ENCODE measurements around the gene PRRC1.

The PRRC1 gene

GRCh38 chr5:127582773-127583370 is 65.4 kb downstream of the PRRC1 start:
- Histone ChIP-seq H3K27ac (ENCODE audit: low read depth, low read length) (no peak overlapping the region), H3K4me1 (ENCODE audit: insufficient read depth, low read length) (peaks cover 13% of the 10 kb centered on the region), H3K36me3 (ENCODE audit: insufficient read depth, low read length) (no peaks in the 10 kb centered on the region), H3K4me3 (ENCODE audit: low read length) (no peak overlapping the region), H3K27me3 (ENCODE audit: insufficient read depth, low read length) (no peaks in the 10 kb centered on the region), H3K9ac (ENCODE audit: low read depth, low read length) (no peak overlapping the region), H3K9me3 (ENCODE audit: insufficient read depth, low read depth, low read length) (no peaks in the 10 kb centered on the region)
- WGBS = 97% methylated on average over 2 of the region's 3 CpGs

- H3K4me3 ChIP-seq (ENCODE audit: low read length) = no peak overlapping the region
- no peaks in the 10 kb centered on the region for H3K27me3 ChIP-seq (ENCODE audit: insufficient read depth, low read length)
- H3K4me1 ChIP-seq (ENCODE audit: insufficient read depth, low read length) = peaks cover 13% of the 10 kb centered on the region
- no peak overlapping the region for H3K27ac ChIP-seq (ENCODE audit: low read depth, low read length)
- H3K9ac ChIP-seq (ENCODE audit: low read depth, low read length) = no peak overlapping the region
- H3K9me3 ChIP-seq (ENCODE audit: insufficient read depth, low read depth, low read length) = no peaks in the 10 kb centered on the region
- H3K36me3 ChIP-seq (ENCODE audit: insufficient read depth, low read length) = no peaks in the 10 kb centered on the region
- 95% methylated on average over 1 of the region's 1 CpG for WGBS
Observed at GRCh38 chr5:127583866-127584265, 66.4 kb downstream of the PRRC1 start.

DNA sequence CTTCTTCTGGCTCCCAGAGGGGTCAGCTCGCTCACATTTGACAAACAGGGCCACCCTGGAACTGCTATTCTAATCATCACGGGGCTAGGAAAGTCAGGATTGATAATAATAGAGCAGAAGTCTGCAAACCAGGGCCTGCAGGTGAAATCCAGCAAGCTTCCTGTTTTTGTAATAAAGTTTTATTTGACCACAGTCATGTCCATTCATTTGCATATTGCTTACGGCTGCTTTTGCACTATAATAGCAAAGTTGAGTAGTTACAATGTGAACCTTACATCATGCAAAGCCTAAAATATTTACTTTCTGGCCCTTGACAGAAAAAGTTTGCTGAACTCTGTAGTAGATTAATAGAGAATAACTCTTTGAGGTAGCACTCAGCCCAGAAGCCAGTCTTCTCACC is 68.2 kb downstream of the PRRC1 start:
- no peaks in the 10 kb centered on the region for H3K27me3 ChIP-seq (ENCODE audit: insufficient read depth, low read length)
- H3K27ac ChIP-seq (ENCODE audit: low read depth, low read length) = no peak overlapping the region
- peaks cover 23% of the 10 kb centered on the region for H3K4me1 ChIP-seq (ENCODE audit: insufficient read depth, low read length)
- no peaks in the 10 kb centered on the region for H3K9me3 ChIP-seq (ENCODE audit: insufficient read depth, low read depth, low read length)
- H3K9ac ChIP-seq (ENCODE audit: low read depth, low read length) = no peak overlapping the region
- no peaks in the 10 kb centered on the region for H3K36me3 ChIP-seq (ENCODE audit: insufficient read depth, low read length)
- H3K4me3 ChIP-seq (ENCODE audit: low read length) = no peak overlapping the region
- WGBS = 48% methylated on average over 3 of the region's 3 CpGs

GRCh38 chr5:127586066-127586770 is 68.8 kb downstream of the PRRC1 start:
- H3K27ac ChIP-seq (ENCODE audit: low read depth, low read length) = no peak overlapping the region
- no peak overlapping the region for H3K4me3 ChIP-seq (ENCODE audit: low read length)
- H3K9me3 ChIP-seq (ENCODE audit: insufficient read depth, low read depth, low read length) = no peaks in the 10 kb centered on the region
- H3K36me3 ChIP-seq (ENCODE audit: insufficient read depth, low read length) = no peaks in the 10 kb centered on the region
- no peaks in the 10 kb centered on the region for H3K27me3 ChIP-seq (ENCODE audit: insufficient read depth, low read length)
- H3K4me1 ChIP-seq (ENCODE audit: insufficient read depth, low read length) = peaks cover 23% of the 10 kb centered on the region
- 71% methylated on average over 3 of the region's 5 CpGs for WGBS
- no peak overlapping the region for H3K9ac ChIP-seq (ENCODE audit: low read depth, low read length)

DNA sequence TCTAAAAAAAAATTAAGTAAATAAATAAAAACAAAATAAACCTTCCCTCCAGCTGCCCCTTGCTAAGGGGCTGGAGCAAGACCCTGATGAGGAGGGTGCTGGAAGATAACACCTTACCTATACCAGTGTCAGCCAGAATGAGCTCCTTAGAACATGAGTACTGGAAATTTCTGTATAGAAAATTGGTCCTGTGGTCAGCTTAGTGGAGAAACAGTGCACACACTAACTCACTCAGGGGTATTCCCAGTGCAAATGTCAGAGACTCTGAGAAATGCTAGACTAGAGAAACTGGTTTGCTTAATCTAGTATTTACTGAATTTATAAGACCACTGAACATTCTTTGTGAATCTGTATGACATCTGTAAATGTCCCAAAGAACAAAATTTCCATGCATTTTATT is 69.4 kb downstream of the PRRC1 start:
- H3K27ac ChIP-seq (ENCODE audit: low read depth, low read length) = no peak overlapping the region
- H3K9me3 ChIP-seq (ENCODE audit: insufficient read depth, low read depth, low read length) = no peaks in the 10 kb centered on the region
- peaks cover 23% of the 10 kb centered on the region for H3K4me1 ChIP-seq (ENCODE audit: insufficient read depth, low read length)
- H3K4me3 ChIP-seq (ENCODE audit: low read length) = no peak overlapping the region
- no peak overlapping the region for H3K9ac ChIP-seq (ENCODE audit: low read depth, low read length)
- H3K36me3 ChIP-seq (ENCODE audit: insufficient read depth, low read length) = no peaks in the 10 kb centered on the region
- no peaks in the 10 kb centered on the region for H3K27me3 ChIP-seq (ENCODE audit: insufficient read depth, low read length)

DNA sequence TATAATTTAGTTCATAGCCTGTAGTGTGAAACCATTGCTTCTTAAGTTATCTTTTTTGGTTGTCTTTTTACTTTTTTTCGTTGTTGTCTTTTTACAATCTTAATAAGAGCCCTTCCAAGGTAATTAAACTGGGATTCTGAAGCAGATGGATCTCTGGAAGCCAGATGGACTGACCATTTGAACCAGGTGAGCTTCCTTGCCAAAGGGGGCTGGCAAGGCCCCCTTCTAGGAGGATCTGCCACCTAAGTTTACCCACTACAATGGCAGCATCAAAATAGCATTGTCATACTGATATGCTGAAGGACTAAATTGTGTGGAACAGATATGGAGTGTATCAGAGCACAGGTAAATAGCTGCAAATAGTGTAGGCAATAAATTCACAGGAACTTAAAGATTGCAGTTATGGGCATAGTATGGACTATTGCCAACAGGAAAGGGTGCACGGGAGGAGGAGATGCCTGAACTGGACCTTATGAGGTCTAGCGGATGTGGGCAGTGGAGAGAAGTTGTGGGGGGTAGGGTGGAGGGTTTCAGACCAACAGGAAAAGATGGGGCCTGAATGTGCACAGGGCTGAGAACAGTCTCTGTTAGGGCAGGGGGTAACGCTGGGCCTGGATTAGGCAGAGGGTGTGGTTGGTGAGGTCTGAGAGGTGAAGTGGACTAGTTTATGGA is 69.9 kb downstream of the PRRC1 start:
- Histone ChIP-seq H3K36me3 (ENCODE audit: insufficient read depth, low read length) (no peaks in the 10 kb centered on the region), H3K27ac (ENCODE audit: low read depth, low read length) (no peak overlapping the region), H3K4me3 (ENCODE audit: low read length) (no peak overlapping the region), H3K9ac (ENCODE audit: low read depth, low read length) (no peak overlapping the region), H3K4me1 (ENCODE audit: insufficient read depth, low read length) (peaks cover 23% of the 10 kb centered on the region), H3K9me3 (ENCODE audit: insufficient read depth, low read depth, low read length) (no peaks in the 10 kb centered on the region), H3K27me3 (ENCODE audit: insufficient read depth, low read length) (no peaks in the 10 kb centered on the region)
- 89% methylated on average over 4 of the region's 4 CpGs for WGBS

DNA sequence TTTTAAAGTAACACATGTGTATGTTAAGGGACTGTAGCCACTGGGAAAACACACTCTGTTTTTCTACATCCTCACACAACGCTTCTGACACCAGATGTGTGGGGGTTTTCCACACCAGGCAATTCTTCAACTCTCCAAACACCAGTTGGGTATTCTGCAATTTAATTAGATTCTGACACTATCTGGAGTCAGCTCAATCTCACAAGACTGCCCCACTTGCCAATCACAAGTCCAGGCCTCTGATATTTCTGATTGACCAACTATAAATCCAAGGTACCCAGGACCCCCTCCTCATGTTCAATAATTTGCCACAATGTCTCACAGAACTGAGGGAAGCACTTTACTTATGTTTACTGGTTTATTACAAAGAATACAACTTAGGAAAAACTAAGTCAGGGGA is 70.9 kb downstream of the PRRC1 start:
- H3K36me3 ChIP-seq (ENCODE audit: insufficient read depth, low read length) = no peaks in the 10 kb centered on the region
- peaks cover 23% of the 10 kb centered on the region for H3K4me1 ChIP-seq (ENCODE audit: insufficient read depth, low read length)
- WGBS = 92% methylated on average over 1 of the region's 1 CpG

DNA sequence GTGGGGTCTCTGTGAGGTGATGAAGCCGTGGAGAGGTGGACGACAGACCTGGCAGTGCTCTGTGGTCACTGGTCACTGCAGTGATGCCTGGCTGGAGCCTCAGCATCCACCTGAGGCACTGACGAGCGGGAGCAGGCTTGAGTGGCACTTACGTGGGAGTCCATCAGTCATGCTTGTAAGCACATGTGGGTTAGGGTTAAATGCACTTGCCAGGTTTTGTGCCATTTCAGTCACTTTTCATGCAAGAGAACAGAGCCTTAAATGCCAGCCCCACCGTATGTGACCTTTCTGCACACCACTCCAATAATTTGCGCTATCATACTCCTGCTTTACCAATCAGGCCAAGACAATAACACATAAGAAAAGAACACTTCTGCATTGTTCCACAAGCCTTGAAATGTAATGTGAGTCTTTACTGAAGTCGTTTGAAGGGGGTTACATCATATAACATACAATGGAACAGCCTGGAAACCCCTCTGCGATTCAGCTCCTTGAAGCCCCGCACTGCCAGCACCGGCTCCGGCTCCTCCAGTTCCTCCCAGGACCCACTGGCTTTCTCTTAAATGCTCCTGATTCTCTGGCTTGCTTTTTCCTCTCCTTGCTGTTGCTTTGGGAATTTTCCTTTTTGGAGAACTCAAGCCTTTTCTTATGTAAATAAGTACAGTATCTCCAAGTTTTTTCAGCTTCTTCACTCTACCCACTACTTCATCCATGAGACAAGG is 72.0 kb downstream of the PRRC1 start:
- Histone ChIP-seq H3K4me3 (ENCODE audit: low read length) (no peak overlapping the region), H3K9me3 (ENCODE audit: insufficient read depth, low read depth, low read length) (no peaks in the 10 kb centered on the region), H3K27me3 (ENCODE audit: insufficient read depth, low read length) (no peaks in the 10 kb centered on the region), H3K4me1 (ENCODE audit: insufficient read depth, low read length) (peaks cover 23% of the 10 kb centered on the region), H3K27ac (ENCODE audit: low read depth, low read length) (no peak overlapping the region), H3K9ac (ENCODE audit: low read depth, low read length) (no peak overlapping the region), H3K36me3 (ENCODE audit: insufficient read depth, low read length) (no peaks in the 10 kb centered on the region)
- 75% methylated on average over 11 of the region's 12 CpGs for WGBS

More for the DNA sequence above, 70.9 kb downstream of the PRRC1 start:
- Histone ChIP-seq H3K9ac (ENCODE audit: low read depth, low read length) (no peak overlapping the region), H3K4me3 (ENCODE audit: low read length) (no peak overlapping the region), H3K27ac (ENCODE audit: low read depth, low read length) (no peak overlapping the region), H3K9me3 (ENCODE audit: insufficient read depth, low read depth, low read length) (no peaks in the 10 kb centered on the region), H3K27me3 (ENCODE audit: insufficient read depth, low read length) (no peaks in the 10 kb centered on the region)

DNA sequence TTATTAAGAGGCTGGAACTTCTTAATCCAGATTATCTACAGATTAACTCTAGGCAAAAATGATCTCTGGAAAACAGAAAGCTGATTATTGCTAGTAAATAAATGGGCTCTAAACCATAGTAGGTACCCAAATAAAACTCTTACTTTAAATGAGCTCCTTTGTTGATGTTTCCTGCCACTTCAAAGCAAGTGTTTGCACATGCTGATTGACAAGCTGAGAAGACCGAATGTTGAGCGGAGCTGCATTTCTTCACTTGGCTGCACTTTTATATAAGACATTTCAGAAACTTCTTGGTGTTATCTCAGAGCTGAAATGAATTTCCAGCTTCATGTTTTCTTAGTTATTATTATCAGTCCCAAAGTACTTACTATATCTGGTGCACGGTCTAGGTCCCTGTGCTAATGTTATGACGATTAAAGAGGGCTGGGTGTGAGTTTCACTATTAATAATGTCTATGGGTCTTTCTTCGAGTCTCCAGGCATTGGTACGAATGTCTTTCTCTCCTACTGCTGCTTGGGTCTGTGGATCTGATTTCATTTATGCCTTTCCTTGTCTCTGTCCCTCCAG is 72.8 kb downstream of the PRRC1 start:
- Histone ChIP-seq H3K27me3 (ENCODE audit: insufficient read depth, low read length) (no peaks in the 10 kb centered on the region), H3K9ac (ENCODE audit: low read depth, low read length) (no peak overlapping the region), H3K4me1 (ENCODE audit: insufficient read depth, low read length) (peaks cover 22% of the 10 kb centered on the region), H3K36me3 (ENCODE audit: insufficient read depth, low read length) (no peaks in the 10 kb centered on the region), H3K4me3 (ENCODE audit: low read length) (no peak overlapping the region), H3K9me3 (ENCODE audit: insufficient read depth, low read depth, low read length) (no peaks in the 10 kb centered on the region), H3K27ac (ENCODE audit: low read depth, low read length) (no peak overlapping the region)
- 77% methylated on average over 6 of the region's 6 CpGs for WGBS

DNA sequence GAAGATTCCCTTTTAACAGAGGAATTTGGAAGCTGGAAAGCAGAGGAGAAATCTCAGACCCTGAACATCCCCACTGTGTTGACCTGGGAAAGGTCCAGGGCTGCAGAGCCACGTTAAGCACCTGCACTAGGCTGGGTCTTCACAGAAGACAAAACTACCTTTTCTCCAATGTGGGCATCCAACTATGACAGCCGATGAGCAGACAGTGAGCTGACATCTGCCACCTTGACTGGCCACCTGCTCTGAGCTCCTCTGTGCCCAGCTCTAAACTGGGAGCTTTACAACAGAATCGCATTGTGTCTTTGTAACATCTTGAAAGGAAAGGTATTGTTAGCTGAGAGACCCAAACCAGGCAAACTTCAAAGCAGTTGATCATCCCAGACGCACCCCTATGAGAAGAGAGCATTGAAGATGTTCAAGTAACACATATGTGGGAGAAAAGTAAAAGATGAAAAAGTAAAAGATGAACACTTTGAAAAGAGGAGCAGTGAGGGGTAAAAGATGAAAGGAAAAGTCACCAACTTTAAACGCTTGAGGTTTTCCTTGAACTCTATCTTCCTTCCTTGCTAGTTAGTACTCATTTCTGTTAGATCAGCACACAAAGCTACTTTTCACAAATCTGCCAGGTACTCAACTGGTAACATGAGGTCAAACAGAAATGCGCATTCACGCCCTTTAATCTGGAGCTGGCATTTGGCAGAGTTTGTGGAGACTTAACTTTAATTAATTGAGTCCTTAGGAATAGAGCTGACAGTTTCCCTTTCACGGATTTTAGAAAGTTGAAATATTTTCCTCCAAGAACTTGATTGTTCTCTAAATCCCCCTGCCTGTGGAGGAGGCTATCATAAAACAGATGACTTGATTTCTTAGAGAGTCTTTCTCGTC is 78.3 kb downstream of the PRRC1 start:
- H3K9ac ChIP-seq (ENCODE audit: low read depth, low read length) = no peak overlapping the region
- no peak overlapping the region for H3K27ac ChIP-seq (ENCODE audit: low read depth, low read length)
- H3K4me1 ChIP-seq (ENCODE audit: insufficient read depth, low read length) = 0 out of 2 replicates have a peak, but pooled peaks cover 3% of the 10 kb centered on the region
- no peaks in the 10 kb centered on the region for H3K9me3 ChIP-seq (ENCODE audit: insufficient read depth, low read depth, low read length)
- no peak overlapping the region for H3K4me3 ChIP-seq (ENCODE audit: low read length)
- 90% methylated on average over 9 of the region's 9 CpGs for WGBS
- H3K27me3 ChIP-seq (ENCODE audit: insufficient read depth, low read length) = no peaks in the 10 kb centered on the region
- H3K36me3 ChIP-seq (ENCODE audit: insufficient read depth, low read length) = no peaks in the 10 kb centered on the region

Data from HUES64 (cell line).